HepG2 (cell line): ENCODE results near the gene SH2D6. TPM values are rescaled to one million over a fixed set of nuclear protein-coding genes. Genes with fewer than 3 reads are reported as not detected.

ENCODE experiments used
- ARNT ChIP-seq: fragments of 450-650 bp; IDR thresholded peaks from 2 replicates; pipeline ENCODE4 v1.6.1; 2017
- BRF2 ChIP-seq: sonication (generic); formaldehyde crosslinking; IDR thresholded peaks from 2 replicates; pipeline ENCODE4 v1.8.1; 2022; ENCODE audit warnings: mild to moderate bottlenecking, missing genetic modification reagents
- CHD4 ChIP-seq: fragments of 200-600 bp; sonication (generic); IDR thresholded peaks from 2 replicates; pipeline ENCODE4 v1.7.0; 2017; ENCODE audit warnings: mild to moderate bottlenecking, low read length, borderline replicate concordance
- CSRNP2 ChIP-seq: sonication (generic); formaldehyde crosslinking; conservative IDR thresholded peaks from 2 replicates; pipeline ENCODE4 v1.8.0; 2022; ENCODE audit warnings: low read depth, missing genetic modification reagents
- GLI4 ChIP-seq: sonication (generic); formaldehyde crosslinking; IDR thresholded peaks from 2 replicates; pipeline ENCODE4 v1.5.1; 2020; ENCODE audit warnings: missing genetic modification reagents, mild to moderate bottlenecking, moderate library complexity, borderline replicate concordance
- HNRNPLL ChIP-seq: fragments of 200-400 bp; formaldehyde crosslinking; IDR thresholded peaks from 2 replicates; pipeline ENCODE4 v1.6.1; 2017; ENCODE audit warnings: mild to moderate bottlenecking, low read depth, low read length; ENCODE audit not compliant: poor library complexity, severe bottlenecking
- KDM3A ChIP-seq: IDR thresholded peaks from 2 replicates; pipeline ENCODE4 v1.6.1; 2018; ENCODE audit warnings: low read depth, missing compliant biosample characterization
- NRL ChIP-seq: sonication (generic); formaldehyde crosslinking; IDR thresholded peaks from 2 replicates; pipeline ENCODE4 v1.5.0; 2020; ENCODE audit warnings: missing genetic modification reagents, mild to moderate bottlenecking, moderate library complexity, borderline replicate concordance
- PHF5A ChIP-seq: IDR thresholded peaks from one replicate; pipeline ENCODE4 v1.6.1; 2018; ENCODE audit warnings: low read depth, missing genetic modification reagents; ENCODE audit not compliant: unreplicated experiment
- SMAD1 ChIP-seq: sonication (generic); formaldehyde crosslinking; IDR thresholded peaks from 2 replicates; pipeline ENCODE4 v1.4.0; 2020; ENCODE audit warnings: missing genetic modification reagents, low read depth, mild to moderate bottlenecking, borderline replicate concordance
- ZNF138 ChIP-seq: sonication (generic); formaldehyde crosslinking; IDR thresholded peaks from 2 replicates; pipeline ENCODE4 v1.5.0; 2020; ENCODE audit warnings: mild to moderate bottlenecking, low read depth, missing genetic modification reagents
- ZNF207 ChIP-seq: fragments of 450-650 bp; IDR thresholded peaks from 2 replicates; pipeline ENCODE4 v1.6.1; 2016; ENCODE audit warnings: antibody characterized with exemption, borderline replicate concordance
- ZNF672 ChIP-seq: sonication (generic); formaldehyde crosslinking; IDR thresholded peaks from 2 replicates; pipeline ENCODE4 v1.8.1; 2022; ENCODE audit warnings: missing genetic modification reagents
- ZNF674 ChIP-seq: sonication (generic); formaldehyde crosslinking; IDR thresholded peaks from 2 replicates; pipeline ENCODE4 v1.5.0; 2020; ENCODE audit warnings: low read depth, mild to moderate bottlenecking, missing genetic modification reagents
- ZNF777 ChIP-seq: sonication (generic); formaldehyde crosslinking; IDR thresholded peaks from 2 replicates; pipeline ENCODE4 v1.4.0; 2020; ENCODE audit warnings: missing genetic modification reagents
- polyA plus RNA-seq, 8 experiments: library from polyadenylated mRNA; depleted of rRNA in 3 of 8; stranded (reverse) in 7 of 8; unstranded in 1 of 8; fragments of >200 nt; fragmentation: Illumina TruSeq in 4 of 8; extraction: Trizol in 4 of 8; gene quantifications; 2 replicates each; pipeline versions ENCODE4 v1.2.1 to v1.2.3, GENCODE V29; 2011 to 2016; ENCODE audit warnings: low read depth in 4 of 8, missing spikeins in 1 of 8, mixed read lengths in 1 of 8; ENCODE audit not compliant: insufficient read depth in 1 of 8
- total RNA-seq, 5 experiments: library from RNA; depleted of rRNA; stranded (reverse); fragments of >200 nt; fragmentation: Illumina TruSeq; extraction: Trizol; gene quantifications; 2 replicates each; pipeline ENCODE4 v1.2.3, GENCODE V29; 2016; ENCODE audit warnings: low read depth in 1 of 5
- TF ChIP-seq, protein P1 (sequence below): sonication (generic); formaldehyde crosslinking; IDR thresholded peaks from 2 replicates; pipeline ENCODE4 v1.4.0; 2020; ENCODE audit warnings: mild to moderate bottlenecking, missing genetic modification reagents, borderline replicate concordance
- TF ChIP-seq, protein P2 (sequence below): IDR thresholded peaks from 2 replicates; pipeline ENCODE4 v1.6.1; 2012; ENCODE audit warnings: low read depth, low read length, improper control_type of control experiment
- TF ChIP-seq, protein P3 (sequence below): sonication (generic); formaldehyde crosslinking; conservative IDR thresholded peaks from 2 replicates; pipeline ENCODE4 v1.4.0; 2020; ENCODE audit warnings: missing genetic modification reagents

Gene SH2D6
- total and polyA plus RNA-seq, 2 of the 13 experiments (the other 11 are each of a cell fraction or from before 2014, with no cell fraction given): 0.11 to 0.26 TPM

DNA sequence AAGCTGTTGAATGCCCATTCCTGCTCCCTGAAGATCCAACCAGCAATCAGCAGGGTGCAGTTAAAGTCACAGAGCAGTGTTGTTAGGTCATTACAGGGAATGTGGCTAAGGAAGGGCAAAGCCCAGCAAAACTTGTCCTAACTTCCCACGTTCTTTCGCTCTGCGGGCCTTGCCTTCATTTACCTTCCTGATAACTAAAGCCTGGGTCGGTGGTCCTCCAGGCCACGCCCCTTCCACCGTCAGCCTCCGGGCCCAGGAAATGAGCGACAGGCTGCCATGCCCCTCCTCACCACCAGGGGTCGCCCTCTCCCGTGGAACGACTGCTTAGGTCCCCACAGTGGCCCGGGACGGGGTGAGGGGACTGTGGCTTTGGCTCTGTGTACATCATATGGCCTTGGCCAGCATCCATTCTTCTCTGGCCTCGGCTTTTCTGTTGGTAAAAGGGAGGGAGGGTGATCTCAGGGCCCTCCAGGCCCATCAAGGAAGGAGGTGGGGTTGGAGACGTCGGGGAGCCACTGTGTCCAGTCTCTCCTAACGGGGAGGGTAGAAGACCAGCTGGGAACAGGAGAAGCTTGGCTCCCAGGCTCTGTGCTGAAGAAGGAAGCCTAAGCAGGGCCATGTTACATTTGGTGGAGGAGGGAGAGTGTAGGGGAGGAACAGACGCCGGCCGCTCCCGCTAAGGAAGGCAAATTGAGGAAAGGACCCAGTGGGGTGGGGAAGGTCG lies 2.2 kb downstream of the SH2D6 start (continued):
- TF ChIP-seq BRF2 (CRISPR knock-in tag): peak; percentile 2; the same call in 1 of the 2 replicates
- peak; percentile 99 for TF ChIP-seq KDM3A (CRISPR knock-in tag)
- TF ChIP-seq HNRNPLL: peak; percentile 20
- TF ChIP-seq, protein P1, sequence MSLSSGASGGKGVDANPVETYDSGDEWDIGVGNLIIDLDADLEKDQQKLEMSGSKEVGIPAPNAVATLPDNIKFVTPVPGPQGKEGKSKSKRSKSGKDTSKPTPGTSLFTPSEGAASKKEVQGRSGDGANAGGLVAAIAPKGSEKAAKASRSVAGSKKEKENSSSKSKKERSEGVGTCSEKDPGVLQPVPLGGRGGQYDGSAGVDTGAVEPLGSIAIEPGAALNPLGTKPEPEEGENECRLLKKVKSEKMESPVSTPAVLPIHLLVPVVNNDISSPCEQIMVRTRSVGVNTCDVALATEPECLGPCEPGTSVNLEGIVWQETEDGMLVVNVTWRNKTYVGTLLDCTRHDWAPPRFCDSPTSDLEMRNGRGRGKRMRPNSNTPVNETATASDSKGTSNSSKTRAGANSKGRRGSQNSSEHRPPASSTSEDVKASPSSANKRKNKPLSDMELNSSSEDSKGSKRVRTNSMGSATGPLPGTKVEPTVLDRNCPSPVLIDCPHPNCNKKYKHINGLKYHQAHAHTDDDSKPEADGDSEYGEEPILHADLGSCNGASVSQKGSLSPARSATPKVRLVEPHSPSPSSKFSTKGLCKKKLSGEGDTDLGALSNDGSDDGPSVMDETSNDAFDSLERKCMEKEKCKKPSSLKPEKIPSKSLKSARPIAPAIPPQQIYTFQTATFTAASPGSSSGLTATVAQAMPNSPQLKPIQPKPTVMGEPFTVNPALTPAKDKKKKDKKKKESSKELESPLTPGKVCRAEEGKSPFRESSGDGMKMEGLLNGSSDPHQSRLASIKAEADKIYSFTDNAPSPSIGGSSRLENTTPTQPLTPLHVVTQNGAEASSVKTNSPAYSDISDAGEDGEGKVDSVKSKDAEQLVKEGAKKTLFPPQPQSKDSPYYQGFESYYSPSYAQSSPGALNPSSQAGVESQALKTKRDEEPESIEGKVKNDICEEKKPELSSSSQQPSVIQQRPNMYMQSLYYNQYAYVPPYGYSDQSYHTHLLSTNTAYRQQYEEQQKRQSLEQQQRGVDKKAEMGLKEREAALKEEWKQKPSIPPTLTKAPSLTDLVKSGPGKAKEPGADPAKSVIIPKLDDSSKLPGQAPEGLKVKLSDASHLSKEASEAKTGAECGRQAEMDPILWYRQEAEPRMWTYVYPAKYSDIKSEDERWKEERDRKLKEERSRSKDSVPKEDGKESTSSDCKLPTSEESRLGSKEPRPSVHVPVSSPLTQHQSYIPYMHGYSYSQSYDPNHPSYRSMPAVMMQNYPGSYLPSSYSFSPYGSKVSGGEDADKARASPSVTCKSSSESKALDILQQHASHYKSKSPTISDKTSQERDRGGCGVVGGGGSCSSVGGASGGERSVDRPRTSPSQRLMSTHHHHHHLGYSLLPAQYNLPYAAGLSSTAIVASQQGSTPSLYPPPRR (CRISPR knock-in tag): no peak
- TF ChIP-seq ZNF138: no peak
- TF ChIP-seq NRL (CRISPR knock-in tag): peak; percentile 86
- TF ChIP-seq ZNF207: no peak
- TF ChIP-seq ZNF674: no peak
- TF ChIP-seq ZNF777 (CRISPR knock-in tag): 0 out of 2 replicates have a peak, but pooled peaks have one; percentile 43
- peak; percentile 4 for TF ChIP-seq PHF5A (CRISPR knock-in tag)
- 0 out of 2 replicates have a peak, but pooled peaks have one; percentile 20 for TF ChIP-seq SMAD1 (CRISPR knock-in tag)
- TF ChIP-seq, protein P2, sequence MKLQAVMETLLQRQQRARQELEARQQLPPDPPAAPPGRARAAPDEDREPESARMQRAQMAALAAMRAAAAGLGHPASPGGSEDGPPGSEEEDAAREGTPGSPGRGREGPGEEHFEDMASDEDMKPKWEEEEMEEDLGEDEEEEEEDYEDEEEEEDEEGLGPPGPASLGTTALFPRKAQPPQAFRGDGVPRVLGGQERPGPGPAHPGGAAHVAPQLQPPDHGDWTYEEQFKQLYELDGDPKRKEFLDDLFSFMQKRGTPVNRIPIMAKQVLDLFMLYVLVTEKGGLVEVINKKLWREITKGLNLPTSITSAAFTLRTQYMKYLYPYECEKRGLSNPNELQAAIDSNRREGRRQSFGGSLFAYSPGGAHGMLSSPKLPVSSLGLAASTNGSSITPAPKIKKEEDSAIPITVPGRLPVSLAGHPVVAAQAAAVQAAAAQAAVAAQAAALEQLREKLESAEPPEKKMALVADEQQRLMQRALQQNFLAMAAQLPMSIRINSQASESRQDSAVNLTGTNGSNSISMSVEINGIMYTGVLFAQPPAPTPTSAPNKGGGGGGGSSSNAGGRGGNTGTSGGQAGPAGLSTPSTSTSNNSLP: peak; percentile 27; the same call in 1 of the 2 replicates
- TF ChIP-seq GLI4 (CRISPR knock-in tag): 0 out of 2 replicates have a peak, but pooled peaks have one; percentile 9
- no peak; the same call in 1 of the 2 replicates for TF ChIP-seq CHD4
- no peak for TF ChIP-seq CSRNP2 (CRISPR knock-in tag)
- no peak for TF ChIP-seq ZNF672 (CRISPR knock-in tag)
- TF ChIP-seq ARNT: no peak
- TF ChIP-seq, protein P3, sequence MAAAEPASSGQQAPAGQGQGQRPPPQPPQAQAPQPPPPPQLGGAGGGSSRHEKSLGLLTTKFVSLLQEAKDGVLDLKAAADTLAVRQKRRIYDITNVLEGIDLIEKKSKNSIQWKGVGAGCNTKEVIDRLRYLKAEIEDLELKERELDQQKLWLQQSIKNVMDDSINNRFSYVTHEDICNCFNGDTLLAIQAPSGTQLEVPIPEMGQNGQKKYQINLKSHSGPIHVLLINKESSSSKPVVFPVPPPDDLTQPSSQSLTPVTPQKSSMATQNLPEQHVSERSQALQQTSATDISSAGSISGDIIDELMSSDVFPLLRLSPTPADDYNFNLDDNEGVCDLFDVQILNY (CRISPR knock-in tag): no peak; the same call in 1 of the 2 replicates
